ENCODE measurements around the gene CFAP410.

- TF ChIP-seq EP300 (IDR thresholded peaks at IDR 0.05), result no peak
- TF ChIP-seq CTCF (IDR thresholded peaks at IDR 0.05), result no peak
- no peak for TF ChIP-seq POLR2A (IDR thresholded peaks at IDR 0.05)
These were observed 23.4 kb downstream of the CFAP410 start for GRCh38 chr21:44315691-44316203.

All from upper lobe of left lung (tissue), 4 donors.